Breast epithelium (tissue), 3 donors: ENCODE measurements around the gene SDS.

Experiments
- POLR2AphosphoS5 ChIP-seq, 3 donors: sonication (generic); formaldehyde crosslinking; IDR thresholded peaks; one replicate each; pipeline ENCODE4 v1.6.1; 2017; ENCODE audit warnings: antibody characterized with exemption in 3 of 3
- TF ChIP-seq, protein P1 (sequence below), 3 donors: fragments of 450-650 bp; IDR thresholded peaks; one replicate each; pipeline ENCODE4 v1.5.1; 2016 to 2017; ENCODE audit warnings: antibody characterized with exemption in 3 of 3, mild to moderate bottlenecking in 3 of 3, moderate library complexity in 3 of 3

- TF ChIP-seq POLR2AphosphoS5 (IDR thresholded peaks at IDR 0.05): no peak
- TF ChIP-seq, protein P1, sequence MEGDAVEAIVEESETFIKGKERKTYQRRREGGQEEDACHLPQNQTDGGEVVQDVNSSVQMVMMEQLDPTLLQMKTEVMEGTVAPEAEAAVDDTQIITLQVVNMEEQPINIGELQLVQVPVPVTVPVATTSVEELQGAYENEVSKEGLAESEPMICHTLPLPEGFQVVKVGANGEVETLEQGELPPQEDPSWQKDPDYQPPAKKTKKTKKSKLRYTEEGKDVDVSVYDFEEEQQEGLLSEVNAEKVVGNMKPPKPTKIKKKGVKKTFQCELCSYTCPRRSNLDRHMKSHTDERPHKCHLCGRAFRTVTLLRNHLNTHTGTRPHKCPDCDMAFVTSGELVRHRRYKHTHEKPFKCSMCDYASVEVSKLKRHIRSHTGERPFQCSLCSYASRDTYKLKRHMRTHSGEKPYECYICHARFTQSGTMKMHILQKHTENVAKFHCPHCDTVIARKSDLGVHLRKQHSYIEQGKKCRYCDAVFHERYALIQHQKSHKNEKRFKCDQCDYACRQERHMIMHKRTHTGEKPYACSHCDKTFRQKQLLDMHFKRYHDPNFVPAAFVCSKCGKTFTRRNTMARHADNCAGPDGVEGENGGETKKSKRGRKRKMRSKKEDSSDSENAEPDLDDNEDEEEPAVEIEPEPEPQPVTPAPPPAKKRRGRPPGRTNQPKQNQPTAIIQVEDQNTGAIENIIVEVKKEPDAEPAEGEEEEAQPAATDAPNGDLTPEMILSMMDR (IDR thresholded peaks at IDR 0.05): no peak
Observed at GRCh38 chr12:113347107-113347506, 56.6 kb downstream of the SDS start.
